Activated CD4-positive, alpha-beta T cell treated with anti-CD3 and anti-CD28 coated beads, Interleukin-2, amount 10 ng/mL, durations not matched to agents 7 days and 5 days (primary cell): ENCODE measurements around the gene KLHL1. TPM values are rescaled to one million over a fixed set of nuclear protein-coding genes. Genes with fewer than 3 reads are reported as not detected.
"Not testable (repeated sequence)": the region's sequence is repeated elsewhere in the genome, so short reads cannot be mapped to it uniquely, and the experiment has no call there.

Experiments used
- CTCF ChIA-PET: fragments of 350-600 bp; sonication (Branson Sonifier 250); formaldehyde crosslinking; loops from one replicate; lab custom pipeline; 2021; ENCODE audit warnings: antibody characterized with exemption; lab: Charles Lee
- POLR2A ChIA-PET: fragments of 350-600 bp; sonication (Branson Sonifier 250); formaldehyde crosslinking; loops from one replicate; lab custom pipeline; 2021; ENCODE audit warnings: antibody characterized with exemption; lab: Charles Lee
- DNase-seq: peaks from one replicate; pipeline ENCODE4 v3.0.0-alpha.2; 2020
- H3K27ac Mint-ChIP-seq: one replicate; pipeline ENCODE4 v1.8.0; 2021; ENCODE audit warnings: mild to moderate bottlenecking, moderate library complexity, mixed read lengths
- H3K27me3 Mint-ChIP-seq: one replicate; pipeline ENCODE4 v1.8.0; 2021; ENCODE audit warnings: mixed read lengths
- H3K36me3 Mint-ChIP-seq: one replicate; pipeline ENCODE4 v1.8.0; 2021; ENCODE audit warnings: low read depth, mixed read lengths
- H3K4me1 Mint-ChIP-seq: one replicate; pipeline ENCODE4 v1.8.0; 2021; ENCODE audit warnings: mixed read lengths
- H3K4me3 Mint-ChIP-seq: one replicate; pipeline ENCODE4 v1.8.0; 2021; ENCODE audit warnings: mild to moderate bottlenecking, moderate library complexity, mixed read lengths
- H3K9me3 Mint-ChIP-seq: one replicate; pipeline ENCODE4 v1.8.0; 2021; ENCODE audit warnings: mixed read lengths
- total RNA-seq, 2 experiments: library from RNA; stranded (reverse); gene quantifications; one replicate each; pipeline ENCODE4 v1.2.3, GENCODE V29; 2021

The KLHL1 gene
- not detected for total RNA-seq

DNA sequence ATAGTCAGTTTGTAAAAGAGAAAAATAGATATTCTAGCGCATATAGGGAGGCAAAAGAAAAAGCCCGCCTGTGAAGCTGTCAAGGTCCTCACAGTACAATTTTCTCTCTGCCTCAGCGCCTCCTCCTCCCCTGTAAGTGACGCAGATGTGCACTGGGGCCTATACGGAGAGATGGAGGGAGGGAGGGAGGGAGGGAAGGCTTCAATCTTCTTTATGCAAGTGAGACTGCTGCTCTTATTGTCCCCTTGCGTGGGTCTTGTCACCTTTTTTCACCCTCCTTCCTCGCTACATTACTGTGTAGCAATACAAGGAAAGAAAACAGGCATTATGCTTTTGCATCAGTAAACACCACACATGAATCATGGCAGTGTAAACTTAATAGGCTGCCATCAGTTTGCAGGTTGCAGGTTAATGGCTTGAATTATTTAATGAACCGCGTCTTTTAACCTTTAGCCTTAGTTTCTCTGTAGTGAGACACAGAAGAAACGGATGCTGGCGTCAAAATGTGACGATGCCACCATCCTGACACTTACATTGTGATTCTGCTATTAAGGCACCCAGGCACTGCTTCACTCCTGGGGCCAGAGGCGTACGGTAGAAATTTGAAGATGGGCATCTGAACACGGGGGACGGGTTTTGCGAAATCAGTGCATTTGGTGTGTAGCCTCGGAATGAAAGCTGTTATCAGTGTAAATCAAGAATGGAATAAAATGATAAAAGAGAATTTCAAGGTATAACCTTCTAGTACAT is at the start of gene KLHL1:
Gene KLHL1, minus strand, starts transcription at position 97 of the 750 bp plus-strand sequence. CDS start 753 bp downstream, outside the sequence.
- ChIA-PET POLR2A (no interaction called here), CTCF (no interaction called here)
- Mint-ChIP-seq H3K27ac (no peak within 1 kb of the TSS), H3K4me3 (no peak within 1 kb of the TSS), H3K9me3 (no peaks in the 10 kb centered on the region), H3K27me3 (no peaks in the 10 kb centered on the region), H3K4me1 (no peaks in the 10 kb centered on the region), H3K36me3 (no peaks in the 10 kb centered on the region)
- DNase-seq = no peak

DNA sequence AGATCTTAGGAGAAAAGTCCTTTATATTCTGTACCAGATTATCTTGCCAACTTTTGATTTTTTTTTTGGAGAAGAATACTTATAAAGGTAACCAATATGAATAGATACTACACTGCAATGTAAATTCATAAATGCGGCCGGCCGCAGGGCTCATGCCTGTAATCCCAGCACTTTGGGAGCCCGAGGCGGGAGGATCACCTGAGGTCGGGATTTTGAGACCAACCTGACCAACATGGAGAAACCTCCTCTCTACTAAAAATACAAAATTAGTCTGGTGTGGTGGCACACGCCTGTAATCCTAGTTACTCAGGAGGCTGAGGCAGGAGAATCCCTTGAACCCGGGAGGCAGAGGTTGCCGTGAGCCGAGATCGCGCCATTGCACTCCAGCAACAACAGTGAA is 34.4 kb upstream of the KLHL1 start:
- CTCF ChIA-PET, DNase-seq, H3K9me3 Mint-ChIP-seq, H3K4me3 Mint-ChIP-seq, H3K27ac Mint-ChIP-seq, POLR2A ChIA-PET, H3K27me3 Mint-ChIP-seq, H3K4me1 Mint-ChIP-seq, H3K36me3 Mint-ChIP-seq: not testable (repeated sequence)

DNA sequence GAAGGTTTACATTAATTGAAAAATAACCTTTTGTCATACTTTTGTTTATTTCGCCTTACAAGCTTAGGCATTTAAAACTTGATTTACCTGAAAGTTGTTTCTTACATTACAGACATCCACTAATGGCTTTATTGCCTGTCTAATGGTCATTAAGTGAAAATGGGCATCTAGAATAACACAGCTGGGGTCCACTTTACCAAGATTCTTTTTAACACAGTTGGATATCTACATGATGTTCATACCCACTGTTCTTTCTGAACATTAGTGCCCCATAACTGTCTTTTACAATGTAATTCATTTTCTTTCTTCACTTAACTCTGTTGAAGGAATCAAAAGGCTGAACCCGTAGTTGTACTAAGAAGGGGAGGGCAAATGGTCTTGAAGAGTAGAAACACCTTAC is 19.8 kb upstream of the KLHL1 start:
- no peak overlapping the region for H3K4me3 Mint-ChIP-seq
- CTCF ChIA-PET = no interaction called here
- POLR2A ChIA-PET = no interaction called here

DNA sequence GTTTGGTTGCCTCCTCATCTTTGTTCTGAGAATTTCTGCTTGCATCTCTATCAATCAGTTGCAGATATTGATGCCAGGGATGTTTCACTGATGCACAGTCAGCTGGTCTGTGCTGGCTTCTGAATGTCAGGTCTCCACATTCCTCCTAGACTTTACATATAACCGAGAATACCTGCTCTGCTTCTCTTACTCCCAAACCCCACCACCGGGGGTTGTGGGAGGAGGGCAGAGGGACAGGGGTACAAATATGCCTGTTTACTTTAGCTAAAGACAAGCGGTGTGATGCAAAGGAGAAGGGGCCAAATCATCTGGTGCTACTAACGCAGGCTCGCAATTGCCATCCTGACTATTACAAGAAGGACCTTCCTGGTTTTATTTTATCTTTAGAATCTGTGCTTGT is 17.4 kb upstream of the KLHL1 start:
- Mint-ChIP-seq H3K4me1 (no peaks in the 10 kb centered on the region), H3K4me3 (no peak overlapping the region), H3K36me3 (no peaks in the 10 kb centered on the region), H3K27me3 (no peaks in the 10 kb centered on the region), H3K9me3 (peaks cover 7% of the 10 kb centered on the region), H3K27ac (no peak overlapping the region)
- ChIA-PET POLR2A (no interaction called here), CTCF (no interaction called here)
- DNase-seq = no peak

More for the DNA sequence above, 19.8 kb upstream of the KLHL1 start:
- no peak for DNase-seq
- no peak overlapping the region for H3K27ac Mint-ChIP-seq
- H3K27me3 Mint-ChIP-seq = no peaks in the 10 kb centered on the region
- no peaks in the 10 kb centered on the region for H3K4me1 Mint-ChIP-seq
- H3K9me3 Mint-ChIP-seq = peaks cover 8% of the 10 kb centered on the region
- H3K36me3 Mint-ChIP-seq = no peaks in the 10 kb centered on the region

GRCh38 chr13:70117338-70117905 is 9.2 kb upstream of the KLHL1 start:
- H3K9me3 Mint-ChIP-seq = peaks cover 4% of the 10 kb centered on the region
- no peaks in the 10 kb centered on the region for H3K27me3 Mint-ChIP-seq
- H3K27ac Mint-ChIP-seq = no peak overlapping the region
- POLR2A ChIA-PET = no interaction called here
- H3K4me1 Mint-ChIP-seq = no peaks in the 10 kb centered on the region
- no peak for DNase-seq
- CTCF ChIA-PET = no interaction called here
- H3K36me3 Mint-ChIP-seq = no peaks in the 10 kb centered on the region
- H3K4me3 Mint-ChIP-seq = no peak overlapping the region

DNA sequence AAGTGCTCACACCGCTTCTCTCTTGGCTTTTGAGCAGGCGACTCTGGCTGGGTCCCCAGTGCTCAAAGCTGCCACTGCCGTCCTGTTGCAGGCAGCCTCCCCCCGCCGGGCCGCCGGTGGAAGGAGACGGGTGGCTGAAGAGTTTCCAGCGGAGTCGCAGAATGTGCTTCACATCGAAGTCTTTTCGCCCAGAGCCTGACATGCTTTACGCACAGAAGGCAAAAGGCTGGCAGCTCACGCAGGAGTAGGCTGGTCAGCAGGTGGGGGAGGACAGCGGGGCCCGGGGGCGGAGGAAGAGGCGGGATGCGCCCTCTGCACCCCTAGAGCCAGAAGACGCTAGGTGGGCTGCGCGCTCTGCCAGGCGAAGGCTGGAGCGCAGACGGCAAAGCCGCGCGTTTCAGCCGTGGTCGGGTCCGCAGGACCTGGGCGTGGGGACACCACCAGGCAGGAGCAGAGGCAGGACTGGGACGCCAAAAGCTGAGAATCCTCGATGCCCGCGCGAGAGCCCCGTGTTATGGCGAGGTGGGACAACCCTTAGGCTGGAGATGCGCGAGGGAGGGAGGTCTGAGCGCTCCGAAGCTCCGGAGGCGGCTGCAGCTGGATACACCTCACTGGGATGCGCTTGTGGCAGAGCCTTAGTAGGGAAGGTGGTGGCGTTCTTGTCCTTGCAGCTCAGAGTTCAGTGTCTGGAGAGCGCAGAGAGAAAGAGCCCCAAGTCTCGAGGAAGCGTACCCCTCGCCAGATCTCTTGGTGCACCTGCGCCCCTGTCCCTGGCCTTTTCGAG is 562 bp downstream of the KLHL1 start, which contains the start of gene ATXN8OS:
Gene ATXN8OS, plus strand, starts transcription at position 329 of the 784 bp plus-strand sequence.
- ChIA-PET POLR2A (no interaction called here), CTCF (no interaction called here)
- H3K4me1 Mint-ChIP-seq = no peaks in the 10 kb centered on the region
- no peaks in the 10 kb centered on the region for H3K9me3 Mint-ChIP-seq
- no peak for DNase-seq
- no peak within 1 kb of the TSS for H3K27ac Mint-ChIP-seq
- H3K4me3 Mint-ChIP-seq = no peak within 1 kb of the TSS
- H3K27me3 Mint-ChIP-seq = no peaks in the 10 kb centered on the region
- H3K36me3 Mint-ChIP-seq = no peaks in the 10 kb centered on the region

GRCh38 chr13:70107125-70107497 is 1.1 kb downstream of the KLHL1 start:
- Mint-ChIP-seq H3K27me3 (no peaks in the 10 kb centered on the region), H3K36me3 (no peaks in the 10 kb centered on the region), H3K27ac (no peak overlapping the region), H3K4me1 (no peaks in the 10 kb centered on the region), H3K4me3 (no peak overlapping the region), H3K9me3 (no peaks in the 10 kb centered on the region)
- ChIA-PET POLR2A (no interaction called here), CTCF (no interaction called here)
- no peak for DNase-seq

GRCh38 chr13:70104481-70104880 is 3.8 kb downstream of the KLHL1 start:
- H3K27ac Mint-ChIP-seq = no peak overlapping the region
- no peaks in the 10 kb centered on the region for H3K27me3 Mint-ChIP-seq
- POLR2A ChIA-PET = no interaction called here
- no peaks in the 10 kb centered on the region for H3K4me1 Mint-ChIP-seq
- CTCF ChIA-PET = no interaction called here
- no peak for DNase-seq
- no peak overlapping the region for H3K4me3 Mint-ChIP-seq
- H3K36me3 Mint-ChIP-seq = no peaks in the 10 kb centered on the region
- H3K9me3 Mint-ChIP-seq = no peaks in the 10 kb centered on the region

GRCh38 chr13:70098669-70099068 is 9.6 kb downstream of the KLHL1 start:
- ChIA-PET POLR2A (no interaction called here), CTCF (no interaction called here)
- no peak overlapping the region for H3K4me3 Mint-ChIP-seq
- H3K36me3 Mint-ChIP-seq = no peaks in the 10 kb centered on the region
- no peak overlapping the region for H3K27ac Mint-ChIP-seq
- H3K9me3 Mint-ChIP-seq = no peaks in the 10 kb centered on the region
- DNase-seq = no peak
- H3K27me3 Mint-ChIP-seq = no peaks in the 10 kb centered on the region
- no peaks in the 10 kb centered on the region for H3K4me1 Mint-ChIP-seq

DNA sequence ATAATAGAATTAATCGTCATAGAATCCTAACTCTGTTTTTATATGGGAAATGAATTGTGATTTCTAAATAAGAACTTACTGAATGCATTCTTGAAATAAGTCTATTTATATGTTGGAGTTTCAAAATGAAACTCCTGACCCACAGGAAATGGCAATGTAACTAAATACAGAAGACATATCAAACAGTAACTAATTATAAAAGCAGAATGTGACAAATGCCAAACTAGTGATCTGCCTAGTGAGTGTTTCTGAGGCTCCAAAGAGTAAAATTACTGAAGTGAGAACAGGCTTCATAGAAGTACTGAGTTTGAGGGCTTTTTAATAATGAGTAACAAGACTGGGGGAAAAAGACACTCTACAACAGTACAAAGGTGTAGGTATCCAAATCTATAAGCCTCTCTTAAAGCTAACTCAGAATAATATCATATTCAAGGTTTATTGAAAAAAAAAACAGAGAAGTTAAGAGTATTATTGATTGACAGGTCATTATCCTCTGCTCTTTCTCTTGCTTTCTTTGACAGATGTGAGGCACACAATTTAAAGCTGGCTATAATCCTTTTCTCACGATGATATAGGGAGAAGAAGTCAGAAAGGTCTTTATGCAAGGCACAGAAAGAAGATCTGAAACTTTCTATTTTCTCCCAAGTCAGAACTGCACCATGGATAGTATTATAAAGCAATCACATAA is 18.1 kb downstream of the KLHL1 start:
- no peak overlapping the region for H3K27ac Mint-ChIP-seq
- no peak for DNase-seq
- H3K4me3 Mint-ChIP-seq = no peak overlapping the region
- H3K9me3 Mint-ChIP-seq = peaks cover 2% of the 10 kb centered on the region
- H3K27me3 Mint-ChIP-seq = no peaks in the 10 kb centered on the region
- H3K4me1 Mint-ChIP-seq = no peaks in the 10 kb centered on the region
- ChIA-PET POLR2A (no interaction called here), CTCF (no interaction called here)
- no peaks in the 10 kb centered on the region for H3K36me3 Mint-ChIP-seq

DNA sequence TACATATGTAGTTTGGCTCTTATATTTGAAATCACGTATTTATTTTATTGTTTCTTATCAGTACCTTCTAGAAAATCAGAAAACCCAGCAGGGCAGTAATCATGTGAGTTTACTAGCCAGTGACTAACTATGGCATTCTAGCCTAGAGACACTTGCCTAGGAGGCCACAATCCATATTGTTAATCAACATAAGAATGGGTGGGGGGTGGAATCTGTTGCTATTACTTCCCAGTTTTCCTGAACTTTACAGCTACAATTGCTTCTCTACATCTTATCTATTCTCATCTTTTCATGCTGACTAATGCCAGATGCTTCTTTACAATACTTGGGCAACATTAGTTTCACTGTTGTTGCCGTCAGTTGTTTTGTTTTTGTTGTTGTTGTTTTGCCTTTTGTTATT is 19.3 kb downstream of the KLHL1 start:
- ChIA-PET POLR2A (no interaction called here), CTCF (no interaction called here)
- no peak for DNase-seq
- H3K4me1 Mint-ChIP-seq = no peaks in the 10 kb centered on the region
- no peaks in the 10 kb centered on the region for H3K36me3 Mint-ChIP-seq
- H3K9me3 Mint-ChIP-seq = peaks cover 2% of the 10 kb centered on the region
- H3K4me3 Mint-ChIP-seq = no peak overlapping the region
- no peaks in the 10 kb centered on the region for H3K27me3 Mint-ChIP-seq
- no peak overlapping the region for H3K27ac Mint-ChIP-seq

GRCh38 chr13:70087247-70087646 is 21.0 kb downstream of the KLHL1 start:
- POLR2A ChIA-PET = no interaction called here

GRCh38 chr13:70080012-70080411 is 28.2 kb downstream of the KLHL1 start:
- CTCF ChIA-PET = no interaction called here
- H3K9me3 Mint-ChIP-seq = peaks cover 6% of the 10 kb centered on the region
- H3K27me3 Mint-ChIP-seq = no peaks in the 10 kb centered on the region
- H3K4me1 Mint-ChIP-seq = no peaks in the 10 kb centered on the region
- no peak overlapping the region for H3K4me3 Mint-ChIP-seq
- H3K27ac Mint-ChIP-seq = no peak overlapping the region
- no peak for DNase-seq
- H3K36me3 Mint-ChIP-seq = no peaks in the 10 kb centered on the region
- POLR2A ChIA-PET = no interaction called here

More at GRCh38 chr13:70087247-70087646, 21.0 kb downstream of the KLHL1 start:
- H3K27ac Mint-ChIP-seq = no peak overlapping the region
- no peaks in the 10 kb centered on the region for H3K27me3 Mint-ChIP-seq
- no peak for DNase-seq
- CTCF ChIA-PET = no interaction called here
- H3K9me3 Mint-ChIP-seq = peaks cover 2% of the 10 kb centered on the region
- no peaks in the 10 kb centered on the region for H3K4me1 Mint-ChIP-seq
- H3K4me3 Mint-ChIP-seq = no peak overlapping the region
- no peaks in the 10 kb centered on the region for H3K36me3 Mint-ChIP-seq
